GM12874 (cell line): ENCODE measurements around the gene SEMA4C.

ENCODE experiments used
- TF ChIP-seq, protein P1 (sequence below): IDR thresholded peaks from 2 replicates; pipeline ENCODE4 v1.5.1; 2011; ENCODE audit warnings: low read depth, mild to moderate bottlenecking, control low read depth, low read length, moderate library complexity; ENCODE audit not compliant: insufficient read depth

SEMA4C gene

GRCh38 chr2:96859099-96859649 lies 10.7 kb downstream of the SEMA4C start:
- TF ChIP-seq, protein P1, sequence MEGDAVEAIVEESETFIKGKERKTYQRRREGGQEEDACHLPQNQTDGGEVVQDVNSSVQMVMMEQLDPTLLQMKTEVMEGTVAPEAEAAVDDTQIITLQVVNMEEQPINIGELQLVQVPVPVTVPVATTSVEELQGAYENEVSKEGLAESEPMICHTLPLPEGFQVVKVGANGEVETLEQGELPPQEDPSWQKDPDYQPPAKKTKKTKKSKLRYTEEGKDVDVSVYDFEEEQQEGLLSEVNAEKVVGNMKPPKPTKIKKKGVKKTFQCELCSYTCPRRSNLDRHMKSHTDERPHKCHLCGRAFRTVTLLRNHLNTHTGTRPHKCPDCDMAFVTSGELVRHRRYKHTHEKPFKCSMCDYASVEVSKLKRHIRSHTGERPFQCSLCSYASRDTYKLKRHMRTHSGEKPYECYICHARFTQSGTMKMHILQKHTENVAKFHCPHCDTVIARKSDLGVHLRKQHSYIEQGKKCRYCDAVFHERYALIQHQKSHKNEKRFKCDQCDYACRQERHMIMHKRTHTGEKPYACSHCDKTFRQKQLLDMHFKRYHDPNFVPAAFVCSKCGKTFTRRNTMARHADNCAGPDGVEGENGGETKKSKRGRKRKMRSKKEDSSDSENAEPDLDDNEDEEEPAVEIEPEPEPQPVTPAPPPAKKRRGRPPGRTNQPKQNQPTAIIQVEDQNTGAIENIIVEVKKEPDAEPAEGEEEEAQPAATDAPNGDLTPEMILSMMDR, result no peak

- TF ChIP-seq, protein P1, result peak; percentile 93
Measured at GRCh38 chr2:96857667-96858372, 12.1 kb downstream of the SEMA4C start, which contains the start of gene ANKRD39. Gene ANKRD39 (minus strand): TSS chr2:96858016. CDS start chr2:96857987, 29 bp downstream.

- TF ChIP-seq, protein P1, result no peak
Measured at GRCh38 chr2:96856776-96857666, 12.9 kb downstream of the SEMA4C start.

DNA sequence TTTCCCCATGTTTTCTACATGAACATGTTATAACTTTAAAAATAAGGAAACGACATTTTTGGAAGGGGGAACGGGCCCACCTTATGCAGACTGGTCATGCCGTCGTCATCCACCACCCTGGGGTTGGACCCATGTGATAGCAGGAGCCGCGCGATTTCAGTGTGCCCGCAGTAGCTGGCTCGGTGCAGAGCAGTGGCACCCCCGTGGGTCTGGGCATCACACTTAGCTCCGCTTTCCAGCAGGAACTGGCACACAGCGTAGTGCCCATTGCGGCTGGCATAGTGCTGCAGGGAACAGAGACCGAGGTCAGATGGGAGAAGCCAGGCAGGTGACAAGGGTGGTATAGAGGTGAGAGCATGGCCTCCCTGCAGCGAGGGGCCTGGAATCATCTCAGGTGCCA lies 16.6 kb downstream of the SEMA4C start:
- TF ChIP-seq, protein P1, result no peak

GRCh38 chr2:96852667-96853066 lies 17.2 kb downstream of the SEMA4C start:
- TF ChIP-seq, protein P1, result no peak

DNA sequence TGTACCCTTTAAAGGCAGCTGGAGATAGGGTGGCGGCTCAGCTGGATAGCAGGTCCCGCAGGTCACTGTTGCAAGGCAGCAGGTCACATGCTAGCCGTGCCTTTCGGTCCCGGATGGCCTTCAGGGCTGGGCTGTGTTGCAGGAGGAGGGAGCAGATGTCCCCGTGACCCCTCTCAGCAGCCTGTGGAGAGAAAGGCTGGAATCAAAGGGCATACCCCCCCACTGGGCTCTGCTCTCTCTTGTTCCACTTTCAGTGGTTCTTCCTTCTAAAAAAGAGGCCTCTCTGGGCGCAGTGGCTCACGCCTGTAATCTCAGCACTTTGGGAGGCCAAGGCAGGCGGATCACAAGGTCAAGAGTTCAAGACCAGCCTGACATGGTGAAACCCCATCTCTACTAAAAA lies 21.6 kb downstream of the SEMA4C start:
- TF ChIP-seq, protein P1, result no peak

DNA sequence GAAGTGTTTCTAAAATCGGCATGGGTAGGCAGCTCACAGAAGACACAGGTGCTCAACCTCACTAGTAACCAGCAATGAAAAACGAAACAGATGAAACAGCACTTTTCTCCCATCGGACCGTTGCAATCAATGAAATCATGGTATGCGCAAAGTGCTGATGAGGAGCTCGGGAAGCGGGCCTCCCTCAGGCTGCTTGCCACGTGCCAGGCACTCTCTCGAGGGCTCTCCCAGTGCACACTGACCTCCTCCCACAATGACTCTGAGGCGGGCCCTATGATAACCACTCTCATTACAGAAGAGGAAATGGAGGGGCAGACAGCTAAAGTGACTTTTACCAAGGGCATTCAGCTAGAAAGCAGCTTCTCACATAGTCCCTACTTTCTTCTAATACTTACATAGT lies 22.3 kb downstream of the SEMA4C start:
- TF ChIP-seq, protein P1, result no peak
